GM18870 (cell line): ENCODE results near the gene ACSM2A.
"Not testable (repeated sequence)": the region's sequence is repeated elsewhere in the genome, so short reads cannot be mapped to it uniquely, and the experiment has no call there.

Experiments
- ATAC-seq: cut with Tn5 transposase; IDR thresholded peaks from one replicate; pipeline ENCODE4 v1.9.1; 2021; ENCODE audit warnings: moderate library complexity; ENCODE audit not compliant: unreplicated experiment

Gene ACSM2A

DNA sequence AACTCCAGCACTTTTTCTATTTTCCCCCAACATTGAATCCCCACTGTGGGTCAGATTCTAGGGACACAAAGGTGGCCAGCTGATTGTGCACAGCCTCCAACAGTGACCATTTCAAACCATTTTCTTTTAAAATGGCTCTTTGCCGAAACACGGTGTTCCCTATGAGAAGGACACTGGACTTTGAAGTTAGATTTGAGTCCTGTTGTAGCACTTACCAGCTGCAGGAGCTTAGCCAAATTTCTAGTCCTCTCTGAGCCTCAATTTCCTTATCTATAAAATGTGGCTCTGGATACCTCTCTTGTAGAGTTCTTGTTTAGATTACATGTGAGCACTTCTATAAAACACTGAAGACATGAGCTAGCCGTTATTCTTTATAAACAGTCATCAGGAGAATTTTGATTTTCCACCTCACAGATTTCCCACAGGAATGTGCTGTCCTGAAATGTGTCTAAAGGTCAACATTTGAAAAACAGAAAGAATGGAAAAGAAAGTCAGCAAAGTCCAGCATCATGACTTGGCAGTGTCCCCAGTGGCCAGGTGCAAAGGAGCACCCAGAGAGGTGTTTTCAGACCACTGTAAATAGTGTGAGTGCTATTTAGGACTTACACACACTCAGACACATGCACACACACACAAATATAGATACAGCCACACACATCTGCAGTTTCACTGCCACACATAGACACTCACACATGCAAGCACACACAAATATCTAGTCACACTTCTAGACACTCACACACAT, 4.5 kb upstream of the ACSM2A start:
- ATAC-seq: not testable (repeated sequence)

DNA sequence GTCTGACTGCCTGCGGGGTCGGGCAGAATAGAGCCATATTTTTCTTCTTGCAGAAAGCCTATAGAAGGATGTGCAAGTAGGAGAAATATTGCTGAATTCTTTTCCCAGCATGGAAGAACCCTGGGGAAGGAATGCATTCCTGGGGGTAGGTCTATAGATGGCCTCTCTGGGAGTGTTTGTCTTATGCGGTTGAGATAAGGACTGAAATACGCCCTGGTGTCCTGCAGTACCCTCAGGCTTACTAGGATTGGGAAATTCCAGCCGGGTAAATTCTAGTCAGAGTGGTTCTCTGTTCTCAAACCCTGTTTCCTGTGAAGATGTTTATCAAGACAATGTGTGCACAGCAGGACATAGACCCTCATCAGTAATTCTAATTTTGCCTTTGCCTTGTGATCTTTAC, 2.3 kb downstream of the ACSM2A start:
- ATAC-seq: not testable (repeated sequence)

DNA sequence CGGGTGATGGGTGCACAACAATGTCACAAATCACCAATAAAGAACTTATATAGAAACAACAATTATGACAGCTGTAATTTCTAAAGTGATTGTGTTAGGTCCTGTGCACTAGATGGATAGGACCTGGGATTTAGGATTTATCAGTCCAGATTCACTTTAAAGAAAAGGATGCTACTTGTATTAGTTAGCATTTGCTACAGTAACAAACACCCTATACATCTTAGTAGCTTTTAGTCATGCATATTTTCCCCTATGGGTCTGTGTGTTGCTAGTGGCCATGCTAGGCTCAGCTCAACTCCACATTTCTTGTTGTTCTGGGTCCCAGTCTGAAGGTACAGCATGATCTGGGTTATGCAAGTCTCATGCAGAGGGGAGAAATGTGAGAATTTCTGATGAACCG, 7.9 kb downstream of the ACSM2A start:
- not testable (repeated sequence) for ATAC-seq

DNA sequence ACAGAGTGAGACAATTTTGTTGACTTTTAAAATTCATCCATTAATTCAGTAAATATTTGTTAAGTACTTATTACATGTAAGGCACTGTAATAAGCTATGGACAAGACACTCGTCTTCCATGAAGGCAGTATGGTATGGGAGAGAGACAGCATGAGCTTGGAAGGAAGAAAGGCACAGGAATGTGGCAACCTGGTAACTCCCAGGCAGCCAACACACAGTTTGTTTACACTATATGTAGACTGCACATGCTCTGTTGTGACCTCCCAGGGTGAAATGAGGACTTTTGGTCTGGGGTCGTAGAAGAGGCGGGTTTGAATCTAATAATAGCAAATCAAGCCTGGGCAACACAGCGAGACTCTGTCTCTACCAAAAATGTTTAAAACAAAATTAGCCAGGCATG, 9.0 kb downstream of the ACSM2A start:
- ATAC-seq: not testable (repeated sequence)

DNA sequence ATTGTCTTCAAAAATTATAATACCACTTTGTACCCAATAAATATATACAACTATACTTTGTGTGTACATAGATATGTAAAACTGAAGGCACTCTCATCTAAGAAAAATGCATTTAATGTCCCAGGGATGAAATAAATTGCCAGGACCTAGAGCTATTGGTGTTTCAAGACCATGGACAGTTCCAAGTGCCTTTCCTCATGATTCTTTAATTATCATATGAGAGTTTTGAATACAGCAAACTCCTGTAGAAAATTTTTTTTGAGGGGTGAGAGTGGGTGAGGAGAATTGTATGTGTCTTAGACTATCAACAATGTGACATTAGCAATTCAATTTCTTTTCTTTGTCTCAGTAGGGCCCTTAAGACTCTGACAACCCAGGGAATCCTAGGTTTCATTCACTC, 17.6 kb downstream of the ACSM2A start:
- not testable (repeated sequence) for ATAC-seq

DNA sequence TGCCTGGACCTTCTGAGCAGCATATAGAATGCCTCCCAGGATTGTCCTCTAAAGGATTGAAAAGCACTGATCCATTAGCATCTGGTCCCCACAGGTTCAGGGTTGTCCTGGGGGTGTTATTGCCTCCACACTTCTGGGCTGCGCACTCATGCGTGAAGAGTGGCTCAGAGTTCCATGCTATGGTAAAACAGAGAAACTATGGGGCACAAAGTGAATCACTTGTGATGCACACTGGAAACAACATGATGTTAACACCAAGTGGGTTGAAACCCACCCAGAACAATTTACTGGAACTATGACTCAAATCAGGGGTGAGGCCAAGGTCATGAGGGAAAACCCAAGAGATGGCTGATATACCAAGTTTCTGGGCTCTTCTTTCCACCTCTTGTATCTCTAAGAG, 18.6 kb downstream of the ACSM2A start:
- ATAC-seq: not testable (repeated sequence)

DNA sequence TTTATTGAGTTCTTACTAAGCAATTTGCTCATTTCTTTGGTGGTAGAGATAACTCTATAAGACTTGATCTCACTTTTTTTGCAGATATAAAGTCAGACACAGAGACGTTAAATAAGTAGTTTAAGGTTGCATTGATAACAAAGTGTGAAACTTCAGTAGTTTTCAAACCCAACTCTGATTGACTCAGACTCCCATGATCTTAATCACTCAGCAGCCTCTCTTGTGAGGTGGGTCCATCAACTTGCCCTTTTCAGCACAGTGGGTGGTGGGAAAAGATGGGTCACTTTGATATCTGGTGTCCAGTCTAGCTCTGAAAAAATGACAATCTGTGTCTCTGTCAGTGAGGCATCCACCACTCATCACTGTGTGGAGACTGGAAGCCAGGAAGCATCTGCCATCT, 19.4 kb downstream of the ACSM2A start:
- ATAC-seq: not testable (repeated sequence)

DNA sequence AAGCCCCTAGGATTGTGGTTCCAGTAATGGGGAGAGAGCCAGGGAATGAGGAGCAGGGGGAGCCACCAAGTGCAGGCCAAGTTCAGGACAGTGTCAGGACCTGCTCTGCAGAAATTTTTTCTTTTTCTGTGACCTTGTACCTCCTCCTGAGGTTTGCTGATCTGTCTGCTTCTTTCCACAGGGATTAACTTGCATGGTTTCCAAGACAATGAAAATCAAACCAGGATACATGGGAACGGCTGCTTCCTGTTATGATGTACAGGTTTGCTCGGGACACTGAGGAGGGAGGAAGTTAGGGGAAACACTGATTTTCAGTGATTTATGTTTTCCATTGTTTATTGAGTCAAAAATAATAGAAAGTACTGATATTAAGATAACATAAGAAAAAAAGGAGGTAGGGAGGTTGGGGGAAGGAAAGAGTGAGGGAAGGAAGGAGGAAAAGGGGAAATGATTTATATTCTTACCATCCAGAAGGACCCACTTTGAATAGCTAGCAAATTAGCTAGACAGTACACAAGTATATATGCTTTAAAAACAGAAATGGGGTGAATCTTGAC, 25.9 kb downstream of the ACSM2A start:
- not testable (repeated sequence) for ATAC-seq

DNA sequence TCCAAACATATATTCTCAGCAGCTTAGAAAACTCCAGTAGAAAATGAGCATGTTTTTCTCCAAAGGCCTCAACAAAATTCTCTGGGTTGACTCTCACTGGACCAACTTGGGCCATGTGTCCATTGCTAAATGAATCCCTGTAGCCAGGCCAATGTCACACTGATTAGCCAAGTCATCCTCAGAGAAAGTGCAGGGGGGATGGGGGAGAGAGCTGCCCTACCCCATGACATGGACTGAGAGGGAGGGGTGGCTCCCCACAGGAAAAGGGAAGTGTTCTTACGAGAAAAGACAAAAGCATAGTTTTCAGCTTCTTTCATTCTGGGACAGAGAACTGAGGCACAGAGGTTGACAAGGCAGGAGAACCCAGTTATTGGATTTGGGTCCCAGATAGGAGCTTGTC, 32.7 kb downstream of the ACSM2A start:
- not testable (repeated sequence) for ATAC-seq

DNA sequence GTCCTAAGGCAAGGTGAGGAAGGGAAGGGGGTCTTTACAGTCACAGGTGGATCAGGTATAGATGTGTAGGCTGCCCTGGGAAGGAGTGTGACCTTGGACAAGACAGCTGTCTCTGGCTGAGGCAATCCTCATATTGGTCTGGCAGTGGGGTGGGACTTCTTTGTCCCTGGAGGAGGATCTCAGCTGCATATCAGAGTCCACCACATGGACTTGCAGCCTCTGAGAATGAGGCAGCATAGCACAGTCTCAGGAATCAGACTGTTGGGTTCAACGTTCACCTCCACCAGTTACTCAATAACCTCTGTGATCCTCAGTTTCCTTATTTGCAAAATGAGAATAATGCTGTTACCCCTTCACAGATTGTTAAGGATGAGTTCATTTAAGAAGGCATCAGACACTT, 33.4 kb downstream of the ACSM2A start:
- ATAC-seq: no peak

DNA sequence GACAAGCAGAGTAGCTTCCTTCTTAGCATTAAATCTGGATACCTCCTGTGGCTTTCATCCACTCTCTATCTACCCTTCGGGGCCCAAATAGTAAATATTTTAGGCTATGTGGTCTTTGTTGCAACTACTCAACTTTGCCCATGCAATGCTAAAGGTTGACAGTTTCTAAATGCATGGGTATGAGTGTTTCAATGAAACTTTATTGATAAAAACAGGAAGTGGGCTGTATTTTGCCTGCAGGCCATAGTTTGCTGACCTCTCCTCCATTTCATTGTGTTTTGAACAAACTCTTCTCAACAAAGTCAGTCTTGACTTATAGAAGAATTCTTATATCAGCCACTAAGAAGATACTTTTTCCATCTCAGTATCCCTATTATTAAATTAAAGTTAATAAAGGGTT, 34.1 kb downstream of the ACSM2A start:
- no peak for ATAC-seq

DNA sequence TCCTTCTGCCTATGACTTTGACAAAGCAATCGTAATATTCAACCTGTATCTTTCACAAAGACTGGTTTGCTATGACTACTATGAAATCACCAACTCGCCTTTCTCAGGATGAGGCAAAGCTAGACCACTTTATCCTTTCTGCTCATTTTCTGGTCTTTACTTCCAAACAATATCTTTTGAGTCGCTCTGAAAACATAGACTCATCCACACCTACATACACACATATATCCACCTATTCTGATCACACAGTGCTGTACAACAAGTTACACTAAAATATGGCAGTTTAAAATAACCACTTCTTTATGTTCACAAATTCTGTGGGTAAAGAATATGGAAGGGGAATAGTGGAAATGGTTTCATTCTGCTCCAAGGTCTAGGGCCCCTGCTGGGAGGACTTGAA, 39.7 kb downstream of the ACSM2A start:
- not testable (repeated sequence) for ATAC-seq

DNA sequence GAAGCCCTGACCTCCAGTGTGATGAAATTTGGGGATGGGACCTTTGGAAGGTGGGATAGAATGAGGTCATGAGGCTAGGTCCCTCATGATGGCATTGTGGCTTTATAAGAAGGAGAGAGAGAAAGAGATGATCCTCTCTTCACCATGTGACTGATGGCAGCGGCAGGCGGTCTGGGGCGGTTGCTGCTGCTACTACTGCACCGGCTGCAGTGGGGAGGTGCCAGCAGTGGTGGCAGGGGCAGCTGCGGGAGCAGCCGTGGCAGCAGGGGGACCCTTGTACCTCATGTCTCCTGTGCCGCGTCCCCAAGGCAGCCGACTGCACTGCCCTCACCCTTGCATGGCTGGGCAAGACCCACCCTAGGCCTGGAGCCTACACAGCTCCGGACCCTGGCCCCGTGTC, 40.1 kb downstream of the ACSM2A start:
- ATAC-seq: not testable (repeated sequence)

DNA sequence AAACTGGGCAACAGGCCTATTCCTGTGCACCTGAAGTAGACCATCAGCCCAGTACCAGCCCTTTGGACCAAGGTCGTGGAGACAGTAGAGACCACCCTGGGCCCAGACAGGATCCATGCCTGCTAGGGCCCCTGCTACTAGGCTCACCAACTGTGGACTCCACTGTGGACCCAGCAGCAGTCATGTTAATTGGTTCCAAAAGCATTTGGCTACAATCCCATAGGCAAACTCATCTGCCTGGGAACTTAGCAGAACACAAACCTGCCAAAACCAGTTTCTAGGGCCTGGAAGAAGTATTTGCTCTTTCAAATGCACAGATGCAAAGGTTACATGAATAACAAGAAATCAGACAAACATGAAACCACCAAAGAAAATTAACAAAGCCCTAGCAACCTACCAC, 53.1 kb downstream of the ACSM2A start:
- no peak for ATAC-seq

DNA sequence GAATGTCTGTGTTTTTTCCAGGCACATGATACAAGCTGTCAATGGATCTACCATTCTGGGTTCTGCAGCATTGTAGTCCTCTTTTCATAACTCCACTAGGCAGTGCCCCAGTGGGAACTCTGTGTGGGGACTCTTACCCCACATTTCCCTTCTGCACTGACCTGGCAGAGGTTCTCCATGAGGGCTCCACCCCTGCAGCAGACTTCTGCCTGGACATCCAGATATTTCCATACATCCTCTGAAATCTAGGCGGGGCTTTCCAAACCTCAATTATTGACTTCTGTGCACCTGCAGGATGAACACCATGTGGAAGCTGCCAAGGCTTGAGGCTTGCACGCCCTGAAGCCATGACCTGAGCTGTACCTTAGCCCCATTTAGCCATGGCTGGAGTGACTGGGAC, 56.0 kb downstream of the ACSM2A start:
- no peak for ATAC-seq

DNA sequence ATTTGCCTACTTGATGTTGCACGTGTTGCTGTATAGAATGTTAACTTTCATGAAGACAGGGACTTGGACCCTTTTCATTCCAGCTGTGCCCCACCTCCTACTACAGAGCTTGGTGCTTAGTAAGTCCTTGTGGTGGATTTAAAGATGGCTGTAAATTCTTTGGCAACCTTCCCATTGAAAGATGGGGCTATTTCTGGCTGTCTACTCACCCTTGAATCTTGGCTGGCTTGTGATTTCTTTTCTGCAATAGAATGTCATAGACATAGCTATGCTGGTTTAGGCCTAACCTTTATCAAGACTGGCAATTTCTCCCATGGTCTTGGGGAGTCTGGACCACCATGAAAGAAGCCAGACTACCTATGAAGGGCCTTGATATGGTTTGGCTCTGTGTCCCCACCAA, 59.0 kb downstream of the ACSM2A start:
- no peak for ATAC-seq

DNA sequence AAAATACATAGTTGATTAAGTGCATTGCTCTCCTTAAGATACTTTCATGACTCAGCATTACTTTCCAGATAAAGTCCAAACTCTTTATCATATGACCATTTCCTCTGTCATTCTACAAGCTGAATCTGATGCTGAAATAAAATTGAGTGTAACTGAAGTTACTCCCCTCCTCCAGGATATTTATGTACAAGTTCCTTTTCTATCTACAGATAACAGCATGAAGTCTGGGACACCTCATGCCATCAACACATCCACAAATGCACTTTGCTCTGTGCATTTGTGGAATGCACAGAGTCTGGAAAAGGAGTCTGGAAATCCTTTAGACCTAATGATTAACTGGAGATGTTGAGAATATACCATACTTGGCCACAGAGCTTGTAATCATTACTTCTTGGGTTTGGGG, 64.4 kb downstream of the ACSM2A start:
- no peak for ATAC-seq

DNA sequence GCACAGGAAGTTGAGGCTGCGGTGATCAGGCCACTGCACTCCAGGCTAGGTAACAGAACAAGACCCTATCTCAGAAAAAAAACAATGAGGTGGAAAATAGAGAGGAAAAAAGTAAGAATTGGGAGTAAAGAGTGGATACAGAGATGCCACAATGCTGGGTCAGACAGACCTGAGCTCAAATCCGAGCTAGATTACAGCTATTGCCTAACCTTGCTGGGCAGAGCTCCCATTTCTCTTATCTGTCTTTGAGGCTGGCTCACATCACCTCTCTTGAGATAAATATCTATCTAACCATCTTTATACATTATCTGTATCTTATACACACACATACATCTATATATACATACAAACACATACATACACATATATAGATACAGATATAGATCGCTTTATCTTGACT, 65.8 kb downstream of the ACSM2A start:
- no peak for ATAC-seq

DNA sequence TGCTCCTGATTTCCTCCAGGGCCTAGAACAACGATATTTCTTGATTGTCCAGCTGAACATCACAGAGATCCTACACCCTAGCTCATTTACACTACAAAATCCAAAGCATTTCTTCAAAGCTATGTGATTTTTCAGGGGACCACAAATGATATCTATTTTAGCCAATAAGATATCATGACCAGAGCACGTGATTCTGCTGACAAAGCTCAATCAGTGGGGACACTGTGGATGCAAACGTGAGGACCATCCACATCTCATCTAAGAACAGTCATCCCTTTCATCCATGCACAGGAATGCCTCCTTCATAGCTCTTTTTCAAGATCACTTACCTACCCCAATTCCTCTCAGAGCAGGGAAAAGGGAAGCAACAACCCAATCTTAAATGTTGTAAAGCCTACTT, 67.9 kb downstream of the ACSM2A start:
- no peak for ATAC-seq

DNA sequence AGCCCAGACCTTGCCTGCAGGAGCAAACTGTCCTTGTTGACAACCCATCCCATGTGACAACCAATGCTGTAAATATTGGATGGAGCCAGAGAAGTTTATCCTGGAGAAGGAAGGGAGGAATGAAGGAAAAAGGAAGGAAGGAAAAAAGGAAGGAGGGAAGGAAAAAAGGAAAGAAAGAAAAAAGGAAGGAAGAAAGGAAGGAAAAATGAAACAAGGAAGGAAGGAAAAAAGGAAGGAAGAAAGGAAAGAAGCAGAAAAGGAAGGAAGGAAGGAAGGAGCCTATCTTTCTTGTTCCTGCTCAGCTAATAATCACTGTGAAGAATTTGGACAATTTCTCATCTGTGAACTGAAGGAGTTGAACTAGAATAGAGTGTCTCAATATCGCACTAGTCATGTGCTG, 68.8 kb downstream of the ACSM2A start:
- ATAC-seq: no peak

DNA sequence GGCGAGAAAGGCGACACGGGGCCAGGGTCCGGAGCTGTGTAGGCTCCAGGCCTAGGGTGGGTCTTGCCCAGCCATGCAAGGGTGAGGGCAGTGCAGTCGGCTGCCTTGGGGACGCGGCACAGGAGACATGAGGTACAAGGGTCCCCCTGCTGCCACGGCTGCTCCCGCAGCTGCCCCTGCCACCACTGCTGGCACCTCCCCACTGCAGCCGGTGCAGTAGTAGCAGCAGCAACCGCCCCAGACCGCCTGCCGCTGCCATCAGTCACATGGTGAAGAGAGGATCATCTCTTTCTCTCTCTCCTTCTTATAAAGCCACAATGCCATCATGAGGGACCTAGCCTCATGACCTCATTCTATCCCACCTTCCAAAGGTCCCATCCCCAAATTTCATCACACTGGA, 80.5 kb downstream of the ACSM2A start:
- not testable (repeated sequence) for ATAC-seq

DNA sequence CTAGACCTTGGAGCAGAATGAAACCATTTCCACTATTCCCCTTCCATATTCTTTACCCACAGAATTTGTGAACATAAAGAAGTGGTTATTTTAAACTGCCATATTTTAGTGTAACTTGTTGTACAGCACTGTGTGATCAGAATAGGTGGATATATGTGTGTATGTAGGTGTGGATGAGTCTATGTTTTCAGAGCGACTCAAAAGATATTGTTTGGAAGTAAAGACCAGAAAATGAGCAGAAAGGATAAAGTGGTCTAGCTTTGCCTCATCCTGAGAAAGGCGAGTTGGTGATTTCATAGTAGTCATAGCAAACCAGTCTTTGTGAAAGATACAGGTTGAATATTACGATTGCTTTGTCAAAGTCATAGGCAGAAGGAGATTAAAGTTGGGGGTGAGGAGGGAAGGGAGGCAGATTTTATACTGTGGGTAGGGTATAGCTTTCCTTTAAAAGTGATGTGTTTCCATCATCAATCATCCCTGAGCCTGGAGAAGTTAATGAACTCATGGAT, 81.0 kb downstream of the ACSM2A start:
- not testable (repeated sequence) for ATAC-seq

DNA sequence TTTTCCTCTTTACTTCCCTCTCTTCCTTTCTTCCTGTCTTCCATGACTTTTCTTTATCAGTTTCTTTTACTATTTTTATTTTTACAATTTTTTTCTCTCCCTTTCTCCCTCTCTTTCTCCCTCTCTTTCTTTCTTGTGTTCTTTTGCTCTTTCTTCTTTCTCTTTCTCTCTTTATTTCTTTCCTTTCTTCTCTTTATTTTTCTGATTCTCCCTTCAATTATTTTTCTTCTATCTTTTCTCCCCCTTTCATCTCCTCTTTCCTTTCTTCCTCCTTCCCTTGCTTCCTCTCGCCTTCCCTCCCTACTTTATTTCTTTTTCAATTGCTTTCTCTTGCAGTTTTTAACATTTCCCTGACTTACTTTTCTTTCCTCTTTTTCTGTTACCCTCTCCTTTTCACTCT, 85.3 kb downstream of the ACSM2A start:
- ATAC-seq: not testable (repeated sequence)
